IMR-90 (cell line): Measurements from ENCODE around the gene SPDYE4.

Source experiments
- CEBPB ChIP-seq: IDR thresholded peaks from 2 replicates; pipeline ENCODE4 v1.6.1; 2012; ENCODE audit warnings: low read depth, low read length, improper control_type of control experiment
- FOS ChIP-seq: fragments of 150-350 bp; IDR thresholded peaks from 2 replicates; pipeline ENCODE4 v1.6.1; 2016; ENCODE audit warnings: low read depth, low read length
- MAFK ChIP-seq: IDR thresholded peaks from 2 replicates; pipeline ENCODE4 v1.6.1; 2012; ENCODE audit warnings: low read depth, low read length, improper control_type of control experiment
- MXI1 ChIP-seq: IDR thresholded peaks from 2 replicates; pipeline ENCODE4 v1.6.1; 2012; ENCODE audit warnings: low read depth, mild to moderate bottlenecking, low read length, moderate library complexity, borderline replicate concordance
- NFE2L2 ChIP-seq: fragments of 150-350 bp; IDR thresholded peaks from 2 replicates; pipeline ENCODE4 v1.6.1; 2016; ENCODE audit warnings: low read depth, mild to moderate bottlenecking, low read length
- POLR2A ChIP-seq: IDR thresholded peaks from 2 replicates; pipeline ENCODE4 v1.6.1; 2012; ENCODE audit warnings: mild to moderate bottlenecking, low read depth, low read length
- RAD21 ChIP-seq: IDR thresholded peaks from 2 replicates; pipeline ENCODE4 v1.6.1; 2012; ENCODE audit warnings: low read length, improper control_type of control experiment
- RCOR1 ChIP-seq: IDR thresholded peaks from 2 replicates; pipeline ENCODE4 v1.6.1; 2012; ENCODE audit warnings: mild to moderate bottlenecking, low read length, improper control_type of control experiment; ENCODE audit not compliant: insufficient replicate concordance
- RFX5 ChIP-seq: IDR thresholded peaks from 2 replicates; pipeline ENCODE4 v1.8.0; 2012; ENCODE audit warnings: low read depth, mild to moderate bottlenecking, low read length, moderate library complexity
- SMC3 ChIP-seq: fragments of 150-350 bp; IDR thresholded peaks from 2 replicates; pipeline ENCODE4 v1.6.1; 2016; ENCODE audit warnings: low read depth, mild to moderate bottlenecking, antibody characterized with exemption, low read length, moderate library complexity
- TF ChIP-seq, protein P1 (sequence below): fragments of 150-350 bp; IDR thresholded peaks from 2 replicates; pipeline ENCODE4 v1.6.1; 2017; ENCODE audit warnings: mild to moderate bottlenecking, antibody characterized with exemption, low read length, low read depth
- TF ChIP-seq, protein P2 (sequence below): conservative IDR thresholded peaks from 2 replicates; pipeline ENCODE4 v1.5.1; 2012; ENCODE audit warnings: mild to moderate bottlenecking, low read depth, low read length, improper control_type of control experiment
- TF ChIP-seq, protein P3 (sequence below): fragments of 150-350 bp; IDR thresholded peaks from 2 replicates; pipeline ENCODE4 v1.6.1; 2016; ENCODE audit warnings: low read depth, mild to moderate bottlenecking, low read length, moderate library complexity, borderline replicate concordance

DNA sequence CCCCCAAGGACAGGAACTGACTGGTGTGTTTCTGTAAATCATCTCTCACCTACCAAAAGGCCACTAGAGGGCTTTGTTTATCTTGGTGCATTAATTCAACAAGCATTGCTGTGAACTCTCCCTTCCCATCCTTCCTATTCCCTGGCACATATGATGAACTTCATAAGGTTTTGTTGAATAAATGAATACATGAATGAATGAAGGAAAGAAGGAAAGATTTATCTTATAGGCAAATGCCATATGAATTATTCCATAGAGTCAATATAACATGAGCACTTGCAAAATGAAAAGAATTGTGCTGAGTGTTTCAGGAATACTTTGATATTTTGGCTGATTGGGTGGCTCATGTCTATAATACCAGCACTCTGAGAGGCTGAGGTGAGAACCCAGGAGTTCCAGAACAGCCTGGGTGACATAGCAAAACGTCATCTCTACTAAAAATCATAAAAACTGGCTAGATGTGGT is 4.3 kb downstream of the SPDYE4 start:
- TF ChIP-seq, protein P1, sequence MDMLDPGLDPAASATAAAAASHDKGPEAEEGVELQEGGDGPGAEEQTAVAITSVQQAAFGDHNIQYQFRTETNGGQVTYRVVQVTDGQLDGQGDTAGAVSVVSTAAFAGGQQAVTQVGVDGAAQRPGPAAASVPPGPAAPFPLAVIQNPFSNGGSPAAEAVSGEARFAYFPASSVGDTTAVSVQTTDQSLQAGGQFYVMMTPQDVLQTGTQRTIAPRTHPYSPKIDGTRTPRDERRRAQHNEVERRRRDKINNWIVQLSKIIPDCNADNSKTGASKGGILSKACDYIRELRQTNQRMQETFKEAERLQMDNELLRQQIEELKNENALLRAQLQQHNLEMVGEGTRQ = no peak
- TF ChIP-seq, protein P2, sequence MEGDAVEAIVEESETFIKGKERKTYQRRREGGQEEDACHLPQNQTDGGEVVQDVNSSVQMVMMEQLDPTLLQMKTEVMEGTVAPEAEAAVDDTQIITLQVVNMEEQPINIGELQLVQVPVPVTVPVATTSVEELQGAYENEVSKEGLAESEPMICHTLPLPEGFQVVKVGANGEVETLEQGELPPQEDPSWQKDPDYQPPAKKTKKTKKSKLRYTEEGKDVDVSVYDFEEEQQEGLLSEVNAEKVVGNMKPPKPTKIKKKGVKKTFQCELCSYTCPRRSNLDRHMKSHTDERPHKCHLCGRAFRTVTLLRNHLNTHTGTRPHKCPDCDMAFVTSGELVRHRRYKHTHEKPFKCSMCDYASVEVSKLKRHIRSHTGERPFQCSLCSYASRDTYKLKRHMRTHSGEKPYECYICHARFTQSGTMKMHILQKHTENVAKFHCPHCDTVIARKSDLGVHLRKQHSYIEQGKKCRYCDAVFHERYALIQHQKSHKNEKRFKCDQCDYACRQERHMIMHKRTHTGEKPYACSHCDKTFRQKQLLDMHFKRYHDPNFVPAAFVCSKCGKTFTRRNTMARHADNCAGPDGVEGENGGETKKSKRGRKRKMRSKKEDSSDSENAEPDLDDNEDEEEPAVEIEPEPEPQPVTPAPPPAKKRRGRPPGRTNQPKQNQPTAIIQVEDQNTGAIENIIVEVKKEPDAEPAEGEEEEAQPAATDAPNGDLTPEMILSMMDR = peak; percentile 36
- no peak for TF ChIP-seq MAFK
- TF ChIP-seq, protein P3, sequence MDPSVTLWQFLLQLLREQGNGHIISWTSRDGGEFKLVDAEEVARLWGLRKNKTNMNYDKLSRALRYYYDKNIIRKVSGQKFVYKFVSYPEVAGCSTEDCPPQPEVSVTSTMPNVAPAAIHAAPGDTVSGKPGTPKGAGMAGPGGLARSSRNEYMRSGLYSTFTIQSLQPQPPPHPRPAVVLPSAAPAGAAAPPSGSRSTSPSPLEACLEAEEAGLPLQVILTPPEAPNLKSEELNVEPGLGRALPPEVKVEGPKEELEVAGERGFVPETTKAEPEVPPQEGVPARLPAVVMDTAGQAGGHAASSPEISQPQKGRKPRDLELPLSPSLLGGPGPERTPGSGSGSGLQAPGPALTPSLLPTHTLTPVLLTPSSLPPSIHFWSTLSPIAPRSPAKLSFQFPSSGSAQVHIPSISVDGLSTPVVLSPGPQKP = no peak
- no peak for TF ChIP-seq POLR2A
- no peak for TF ChIP-seq FOS
- no peak for TF ChIP-seq MXI1
- no peak for TF ChIP-seq RFX5
- TF ChIP-seq RCOR1 = no peak
- TF ChIP-seq CEBPB = no peak
- TF ChIP-seq NFE2L2 = no peak
- no peak for TF ChIP-seq SMC3
- TF ChIP-seq RAD21 = no peak; the same call in 1 of the 2 replicates
